Adrenal gland (tissue), 5 donors: ENCODE results near the gene CERS1.

Experiments used
- POLR2A ChIP-seq, 2 donors: fragments of 450-650 bp; IDR thresholded peaks; one replicate each; pipeline ENCODE4 v1.6.1; 2017; ENCODE audit warnings: antibody characterized with exemption in 2 of 2, mild to moderate bottlenecking in 2 of 2, moderate library complexity in 1 of 2
- TF ChIP-seq, protein P1 (sequence below), 6 experiments: fragments of 450-650 bp in 4 of 6; fragments of 200-600 bp in 2 of 6; sonication (generic) in 1 of 6; IDR thresholded peaks; 1 replicate in 5 of 6; 2 replicates in 1 of 6; pipeline versions ENCODE4 v1.5.1 to v1.8.0; 2016 to 2021; ENCODE audit warnings: antibody characterized with exemption in 6 of 6, mild to moderate bottlenecking in 2 of 6, moderate library complexity in 1 of 6
- donor health status: DM: no; HTN: no; CAD: no.

DNA sequence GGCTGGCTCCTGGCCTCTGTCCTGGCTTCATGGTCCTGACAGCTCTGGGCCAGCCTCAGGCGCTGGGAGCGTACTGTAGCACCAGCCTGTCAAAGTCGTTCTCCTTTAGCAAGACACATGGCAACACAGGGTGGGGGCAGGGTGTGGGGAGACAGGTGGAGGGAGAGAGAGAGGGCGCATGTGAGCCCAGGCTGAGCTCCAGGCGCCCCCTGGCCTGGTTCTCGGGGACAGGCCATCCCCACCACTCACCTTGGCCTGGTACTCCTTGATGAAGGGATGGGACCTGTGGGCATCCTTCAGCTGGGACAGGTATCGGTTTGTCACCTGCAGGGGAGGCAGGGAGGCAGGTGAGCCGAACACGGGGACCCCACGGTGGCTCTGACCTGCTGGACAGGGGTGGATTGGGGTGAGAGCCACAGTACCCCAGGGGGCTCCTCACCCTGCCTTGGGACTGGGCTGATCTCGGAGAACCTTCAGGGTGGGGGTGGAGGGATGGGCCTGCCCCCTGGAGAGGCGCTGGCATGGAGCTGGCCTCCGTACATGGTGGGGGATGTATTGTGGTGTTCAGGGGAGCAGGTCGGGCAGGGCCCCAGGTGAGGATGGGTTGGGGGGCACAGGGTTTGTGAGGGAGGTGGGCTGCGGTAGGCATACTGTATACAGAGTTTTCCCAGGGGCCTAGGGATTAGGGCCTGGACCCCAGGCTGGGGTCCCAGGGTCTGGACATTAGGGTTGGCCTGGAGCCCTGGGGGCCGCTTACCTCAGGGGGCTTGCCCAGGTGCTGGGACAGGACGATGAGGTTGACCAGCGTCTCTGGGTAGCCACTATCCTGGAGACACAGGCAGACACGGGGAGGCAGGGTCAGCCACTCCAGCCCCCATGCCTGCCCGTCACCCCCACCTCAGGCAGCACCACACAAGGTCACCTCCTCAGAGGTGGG lies 3.9 kb upstream of the CERS1 start:
- TF ChIP-seq, protein P1, sequence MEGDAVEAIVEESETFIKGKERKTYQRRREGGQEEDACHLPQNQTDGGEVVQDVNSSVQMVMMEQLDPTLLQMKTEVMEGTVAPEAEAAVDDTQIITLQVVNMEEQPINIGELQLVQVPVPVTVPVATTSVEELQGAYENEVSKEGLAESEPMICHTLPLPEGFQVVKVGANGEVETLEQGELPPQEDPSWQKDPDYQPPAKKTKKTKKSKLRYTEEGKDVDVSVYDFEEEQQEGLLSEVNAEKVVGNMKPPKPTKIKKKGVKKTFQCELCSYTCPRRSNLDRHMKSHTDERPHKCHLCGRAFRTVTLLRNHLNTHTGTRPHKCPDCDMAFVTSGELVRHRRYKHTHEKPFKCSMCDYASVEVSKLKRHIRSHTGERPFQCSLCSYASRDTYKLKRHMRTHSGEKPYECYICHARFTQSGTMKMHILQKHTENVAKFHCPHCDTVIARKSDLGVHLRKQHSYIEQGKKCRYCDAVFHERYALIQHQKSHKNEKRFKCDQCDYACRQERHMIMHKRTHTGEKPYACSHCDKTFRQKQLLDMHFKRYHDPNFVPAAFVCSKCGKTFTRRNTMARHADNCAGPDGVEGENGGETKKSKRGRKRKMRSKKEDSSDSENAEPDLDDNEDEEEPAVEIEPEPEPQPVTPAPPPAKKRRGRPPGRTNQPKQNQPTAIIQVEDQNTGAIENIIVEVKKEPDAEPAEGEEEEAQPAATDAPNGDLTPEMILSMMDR (IDR thresholded peaks at IDR 0.05), result no peak
- no peak for TF ChIP-seq POLR2A (IDR thresholded peaks at IDR 0.05)
